Stimulated activated naive CD8-positive, alpha-beta T cell treated with anti-CD3 and anti-CD28 coated beads, Interleukin-15, Interleukin-2, amounts not matched to agents 100 ng/mL and 50 ng/mL, for 24 hours (primary cell): Measurements from ENCODE around the gene FOXJ3.

Source experiments
- H3K27ac Mint-ChIP-seq: one replicate; pipeline ENCODE4 v1.8.0; 2021; ENCODE audit warnings: mild to moderate bottlenecking, mixed read lengths
- H3K27me3 Mint-ChIP-seq: one replicate; pipeline ENCODE4 v1.8.0; 2021; ENCODE audit warnings: mixed read lengths
- H3K36me3 Mint-ChIP-seq: one replicate; pipeline ENCODE4 v1.8.0; 2021; ENCODE audit warnings: low read depth, mixed read lengths
- H3K4me1 Mint-ChIP-seq: one replicate; pipeline ENCODE4 v1.8.0; 2021; ENCODE audit warnings: low read depth, mixed read lengths
- H3K4me3 Mint-ChIP-seq: one replicate; pipeline ENCODE4 v1.8.0; 2021; ENCODE audit warnings: mild to moderate bottlenecking, mixed read lengths
- H3K9me3 Mint-ChIP-seq: one replicate; pipeline ENCODE4 v1.8.0; 2021; ENCODE audit warnings: mixed read lengths

FOXJ3 gene

GRCh38 chr1:42335050-42335808, at the start of gene FOXJ3:
Gene FOXJ3, minus strand, starts transcription at chr1:42335235. Its CDS starts 24,142 bp downstream, at chr1:42311093.
- Mint-ChIP-seq H3K4me1 (peaks cover 47% of the 10 kb centered on the region), H3K4me3 (peak within 1 kb of the TSS; percentile 97), H3K27me3 (no peaks in the 10 kb centered on the region), H3K36me3 (no peaks in the 10 kb centered on the region), H3K27ac (peak within 1 kb of the TSS; percentile 96), H3K9me3 (no peaks in the 10 kb centered on the region)

GRCh38 chr1:42381280-42381673, 46.2 kb upstream of the FOXJ3 start:
- Mint-ChIP-seq H3K4me1 (peaks cover 6% of the 10 kb centered on the region), H3K27ac (no peak overlapping the region), H3K4me3 (peak overlapping the region; percentile 75), H3K9me3 (no peaks in the 10 kb centered on the region), H3K36me3 (no peaks in the 10 kb centered on the region), H3K27me3 (peaks cover 48% of the 10 kb centered on the region)

- no peaks in the 10 kb centered on the region for H3K36me3 Mint-ChIP-seq
- peaks cover 48% of the 10 kb centered on the region for H3K27me3 Mint-ChIP-seq
- peaks cover 6% of the 10 kb centered on the region for H3K4me1 Mint-ChIP-seq
- H3K27ac Mint-ChIP-seq: peak within 1 kb of the TSS; percentile 40
- H3K4me3 Mint-ChIP-seq: peak within 1 kb of the TSS; percentile 80
- H3K9me3 Mint-ChIP-seq: no peaks in the 10 kb centered on the region
Measured at GRCh38 chr1:42380586-42381279, 45.7 kb upstream of the FOXJ3 start, which contains the start of gene RIMKLA. Gene RIMKLA, plus strand, starts transcription at chr1:42380792. Its CDS starts 143 bp downstream, at chr1:42380935.

- Mint-ChIP-seq H3K4me1 (peaks cover 6% of the 10 kb centered on the region), H3K36me3 (no peaks in the 10 kb centered on the region), H3K9me3 (no peaks in the 10 kb centered on the region), H3K27me3 (peaks cover 48% of the 10 kb centered on the region), H3K4me3 (peak overlapping the region; percentile 80), H3K27ac (peak overlapping the region; percentile 40)
Measured at GRCh38 chr1:42379794-42380585, 45.0 kb upstream of the FOXJ3 start.

- Mint-ChIP-seq H3K27ac (no peak overlapping the region), H3K36me3 (no peaks in the 10 kb centered on the region), H3K4me1 (no peaks in the 10 kb centered on the region), H3K9me3 (no peaks in the 10 kb centered on the region), H3K27me3 (peaks cover 29% of the 10 kb centered on the region), H3K4me3 (no peak overlapping the region)
Measured at GRCh38 chr1:42372796-42373195, 37.8 kb upstream of the FOXJ3 start.

- H3K4me3 Mint-ChIP-seq: no peak overlapping the region
- H3K9me3 Mint-ChIP-seq: no peaks in the 10 kb centered on the region
- no peaks in the 10 kb centered on the region for H3K4me1 Mint-ChIP-seq
- no peak overlapping the region for H3K27ac Mint-ChIP-seq
- H3K27me3 Mint-ChIP-seq: peaks cover 28% of the 10 kb centered on the region
- no peaks in the 10 kb centered on the region for H3K36me3 Mint-ChIP-seq
Measured at GRCh38 chr1:42370876-42371549, 36.0 kb upstream of the FOXJ3 start.

GRCh38 chr1:42369471-42369870, 34.4 kb upstream of the FOXJ3 start:
- no peaks in the 10 kb centered on the region for H3K4me1 Mint-ChIP-seq
- H3K36me3 Mint-ChIP-seq: no peaks in the 10 kb centered on the region
- peaks cover 28% of the 10 kb centered on the region for H3K27me3 Mint-ChIP-seq
- no peaks in the 10 kb centered on the region for H3K9me3 Mint-ChIP-seq
- H3K4me3 Mint-ChIP-seq: no peak overlapping the region
- no peak overlapping the region for H3K27ac Mint-ChIP-seq

- Mint-ChIP-seq H3K9me3 (no peaks in the 10 kb centered on the region), H3K4me1 (peaks cover 4% of the 10 kb centered on the region), H3K27me3 (peaks cover 28% of the 10 kb centered on the region), H3K4me3 (no peak overlapping the region), H3K36me3 (no peaks in the 10 kb centered on the region), H3K27ac (no peak overlapping the region)
Measured at GRCh38 chr1:42368096-42368795, 33.2 kb upstream of the FOXJ3 start.

GRCh38 chr1:42365118-42365517, 30.1 kb upstream of the FOXJ3 start:
- H3K4me3 Mint-ChIP-seq: no peak overlapping the region
- peaks cover 4% of the 10 kb centered on the region for H3K4me1 Mint-ChIP-seq
- H3K36me3 Mint-ChIP-seq: no peaks in the 10 kb centered on the region
- H3K27me3 Mint-ChIP-seq: peaks cover 27% of the 10 kb centered on the region
- H3K9me3 Mint-ChIP-seq: no peaks in the 10 kb centered on the region
- H3K27ac Mint-ChIP-seq: no peak overlapping the region

- Mint-ChIP-seq H3K9me3 (no peaks in the 10 kb centered on the region), H3K4me1 (peaks cover 7% of the 10 kb centered on the region), H3K36me3 (no peaks in the 10 kb centered on the region), H3K4me3 (no peak overlapping the region), H3K27me3 (peaks cover 22% of the 10 kb centered on the region), H3K27ac (no peak overlapping the region)
Measured at GRCh38 chr1:42364542-42364941, 29.5 kb upstream of the FOXJ3 start.

GRCh38 chr1:42364089-42364488, 29.1 kb upstream of the FOXJ3 start:
- no peaks in the 10 kb centered on the region for H3K9me3 Mint-ChIP-seq
- no peak overlapping the region for H3K27ac Mint-ChIP-seq
- peaks cover 10% of the 10 kb centered on the region for H3K4me1 Mint-ChIP-seq
- H3K36me3 Mint-ChIP-seq: no peaks in the 10 kb centered on the region
- peaks cover 22% of the 10 kb centered on the region for H3K27me3 Mint-ChIP-seq
- H3K4me3 Mint-ChIP-seq: no peak overlapping the region

GRCh38 chr1:42359466-42359865, 24.4 kb upstream of the FOXJ3 start:
- Mint-ChIP-seq H3K4me3 (no peak overlapping the region), H3K27me3 (peaks cover 11% of the 10 kb centered on the region), H3K36me3 (no peaks in the 10 kb centered on the region), H3K27ac (no peak overlapping the region), H3K4me1 (peaks cover 14% of the 10 kb centered on the region), H3K9me3 (no peaks in the 10 kb centered on the region)

GRCh38 chr1:42358791-42359190, 23.8 kb upstream of the FOXJ3 start:
- Mint-ChIP-seq H3K4me1 (peaks cover 13% of the 10 kb centered on the region), H3K27ac (no peak overlapping the region), H3K36me3 (no peaks in the 10 kb centered on the region), H3K4me3 (no peak overlapping the region), H3K27me3 (peaks cover 11% of the 10 kb centered on the region), H3K9me3 (no peaks in the 10 kb centered on the region)

- H3K36me3 Mint-ChIP-seq: no peaks in the 10 kb centered on the region
- H3K27me3 Mint-ChIP-seq: peaks cover 23% of the 10 kb centered on the region
- no peaks in the 10 kb centered on the region for H3K9me3 Mint-ChIP-seq
- no peak overlapping the region for H3K27ac Mint-ChIP-seq
- no peaks in the 10 kb centered on the region for H3K4me1 Mint-ChIP-seq
- no peak overlapping the region for H3K4me3 Mint-ChIP-seq
Measured at GRCh38 chr1:42350086-42350485, 15.1 kb upstream of the FOXJ3 start.
